Kidney epithelial cell (primary cell): ENCODE measurements around the gene TSPAN13. TPM values are rescaled to one million over a fixed set of nuclear protein-coding genes. Genes with fewer than 3 reads are reported as not detected.

Experiments
- DNase-seq: peaks from one replicate; pipeline ENCODE4 v3.0.0-alpha.2; 2010; ENCODE audit warnings: low read depth
- H3K27me3 ChIP-seq: 2 replicates; pipeline ENCODE4 v1.6.0; 2011; ENCODE audit warnings: low read length; ENCODE audit not compliant: control insufficient read depth, insufficient read depth
- H3K36me3 ChIP-seq: 2 replicates; pipeline ENCODE4 v1.5.1; 2011; ENCODE audit warnings: low read length; ENCODE audit not compliant: control insufficient read depth, insufficient read depth
- H3K4me3 ChIP-seq: 2 replicates; pipeline ENCODE4 v1.5.1; 2011; ENCODE audit warnings: low read depth, mild to moderate bottlenecking, control low read depth, low read length
- total RNA-seq: library from RNA; depleted of rRNA; stranded (reverse); fragments of >200 nt; gene quantifications from 2 replicates; pipeline ENCODE4 v1.2.3, GENCODE V29; 2015
- TF ChIP-seq, protein P1 (sequence below): IDR thresholded peaks from 2 replicates; pipeline ENCODE4 v1.5.1; 2011; ENCODE audit warnings: mild to moderate bottlenecking, moderate library complexity, low read length, control low read depth, inconsistent platforms; ENCODE audit not compliant: insufficient read depth, poor library complexity, severe bottlenecking

The TSPAN13 gene
- total RNA-seq, 1 donor from 2014 or later = 15.5 TPM

DNA sequence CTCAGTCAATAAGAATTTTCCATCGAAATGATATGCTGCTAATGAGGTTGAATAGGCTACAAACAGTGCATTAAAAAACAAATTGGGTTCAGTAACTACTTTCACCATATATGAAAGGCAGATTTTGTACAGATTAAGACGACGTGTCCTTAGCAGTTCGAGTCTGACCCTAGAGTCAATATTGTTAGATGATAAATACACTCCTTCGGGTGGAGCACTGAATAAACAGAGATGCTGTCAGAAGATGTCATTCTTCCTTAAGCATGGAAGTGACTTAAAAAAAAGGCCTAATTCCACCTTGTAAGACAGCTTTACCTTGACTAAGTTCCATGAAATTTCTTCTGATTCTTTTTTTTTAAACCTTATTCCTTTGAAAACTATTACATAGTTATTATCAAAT, 57.0 kb downstream of the TSPAN13 start:
- Histone ChIP-seq H3K27me3 (no peaks in the 10 kb centered on the region), H3K4me3 (no peak overlapping the region), H3K36me3 (no peaks in the 10 kb centered on the region)
- no peak for DNase-seq
- TF ChIP-seq, protein P1, sequence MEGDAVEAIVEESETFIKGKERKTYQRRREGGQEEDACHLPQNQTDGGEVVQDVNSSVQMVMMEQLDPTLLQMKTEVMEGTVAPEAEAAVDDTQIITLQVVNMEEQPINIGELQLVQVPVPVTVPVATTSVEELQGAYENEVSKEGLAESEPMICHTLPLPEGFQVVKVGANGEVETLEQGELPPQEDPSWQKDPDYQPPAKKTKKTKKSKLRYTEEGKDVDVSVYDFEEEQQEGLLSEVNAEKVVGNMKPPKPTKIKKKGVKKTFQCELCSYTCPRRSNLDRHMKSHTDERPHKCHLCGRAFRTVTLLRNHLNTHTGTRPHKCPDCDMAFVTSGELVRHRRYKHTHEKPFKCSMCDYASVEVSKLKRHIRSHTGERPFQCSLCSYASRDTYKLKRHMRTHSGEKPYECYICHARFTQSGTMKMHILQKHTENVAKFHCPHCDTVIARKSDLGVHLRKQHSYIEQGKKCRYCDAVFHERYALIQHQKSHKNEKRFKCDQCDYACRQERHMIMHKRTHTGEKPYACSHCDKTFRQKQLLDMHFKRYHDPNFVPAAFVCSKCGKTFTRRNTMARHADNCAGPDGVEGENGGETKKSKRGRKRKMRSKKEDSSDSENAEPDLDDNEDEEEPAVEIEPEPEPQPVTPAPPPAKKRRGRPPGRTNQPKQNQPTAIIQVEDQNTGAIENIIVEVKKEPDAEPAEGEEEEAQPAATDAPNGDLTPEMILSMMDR = no peak

DNA sequence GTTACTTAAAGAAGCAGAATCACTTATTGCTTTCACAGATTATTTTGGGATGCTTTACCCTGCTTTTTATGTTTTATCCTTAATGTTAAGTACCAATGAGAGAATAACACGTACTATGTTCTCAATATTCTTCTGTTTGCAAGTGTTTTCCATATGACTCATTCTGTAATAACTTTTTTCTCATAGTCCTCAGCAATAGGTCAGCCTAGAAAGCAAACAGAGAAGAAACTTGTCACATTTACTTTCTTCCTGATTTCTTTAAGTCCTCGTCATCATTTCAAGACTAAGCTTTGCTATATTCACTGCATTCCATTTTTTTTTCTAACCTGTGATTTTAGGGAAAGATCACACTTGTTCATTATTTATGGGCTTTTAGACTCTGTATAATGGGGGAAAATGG, 58.0 kb downstream of the TSPAN13 start:
- no peak for DNase-seq
- TF ChIP-seq, protein P1 = no peak
- Histone ChIP-seq H3K36me3 (no peaks in the 10 kb centered on the region), H3K27me3 (no peaks in the 10 kb centered on the region), H3K4me3 (no peak overlapping the region)

DNA sequence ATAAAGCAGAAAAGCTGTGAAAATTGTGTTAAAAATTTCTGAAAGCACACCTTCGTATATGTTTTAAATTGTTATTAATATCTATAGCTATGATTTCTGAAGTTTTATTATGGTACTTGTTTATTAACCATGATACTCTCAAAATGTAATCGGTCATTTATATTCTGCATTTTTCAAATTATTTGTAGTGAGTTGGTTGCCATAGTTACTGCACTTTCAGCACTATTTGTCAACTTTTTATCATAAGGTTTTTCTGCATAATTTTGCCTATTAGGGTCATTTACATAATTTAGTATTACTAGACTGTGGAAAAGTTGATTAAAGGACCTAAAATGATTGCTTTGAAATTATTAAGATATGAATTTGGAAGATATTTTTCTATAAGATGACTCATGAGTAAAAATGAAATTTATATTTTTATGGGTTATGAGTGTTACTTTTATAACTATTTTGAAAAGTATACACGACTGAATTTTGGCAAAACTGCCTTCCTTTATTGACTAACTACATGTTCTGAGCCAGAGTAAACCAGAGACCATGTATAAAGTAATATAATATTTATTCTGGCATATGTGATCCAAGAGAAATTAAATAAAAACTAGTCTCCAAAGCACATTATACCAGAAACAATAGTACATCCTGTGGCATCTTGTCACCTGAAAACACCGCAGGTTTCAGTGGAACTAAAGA, 59.1 kb downstream of the TSPAN13 start:
- Histone ChIP-seq H3K36me3 (no peaks in the 10 kb centered on the region), H3K4me3 (no peak overlapping the region), H3K27me3 (no peaks in the 10 kb centered on the region)
- TF ChIP-seq, protein P1 = no peak
- DNase-seq = no peak

DNA sequence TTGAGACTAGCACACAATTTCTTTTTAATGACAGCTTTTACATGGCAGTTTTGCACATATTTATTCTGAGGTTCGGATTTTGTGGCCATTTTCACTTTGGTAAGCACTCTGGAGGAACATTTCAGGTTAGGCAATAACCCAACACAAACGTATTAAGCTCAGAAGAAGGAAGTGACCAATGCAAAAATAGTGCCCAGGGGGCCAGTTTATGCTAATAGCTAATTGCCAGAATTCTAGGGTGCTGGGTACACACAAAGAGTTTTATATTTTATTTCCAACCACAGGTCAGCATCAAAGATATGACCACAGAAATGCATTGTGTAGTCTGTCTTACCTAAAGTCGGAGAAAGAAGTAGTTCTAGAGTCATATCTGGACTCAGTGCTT, 59.7 kb downstream of the TSPAN13 start:
- Histone ChIP-seq H3K4me3 (no peak overlapping the region), H3K36me3 (no peaks in the 10 kb centered on the region), H3K27me3 (no peaks in the 10 kb centered on the region)
- DNase-seq = no peak
- TF ChIP-seq, protein P1 = no peak

DNA sequence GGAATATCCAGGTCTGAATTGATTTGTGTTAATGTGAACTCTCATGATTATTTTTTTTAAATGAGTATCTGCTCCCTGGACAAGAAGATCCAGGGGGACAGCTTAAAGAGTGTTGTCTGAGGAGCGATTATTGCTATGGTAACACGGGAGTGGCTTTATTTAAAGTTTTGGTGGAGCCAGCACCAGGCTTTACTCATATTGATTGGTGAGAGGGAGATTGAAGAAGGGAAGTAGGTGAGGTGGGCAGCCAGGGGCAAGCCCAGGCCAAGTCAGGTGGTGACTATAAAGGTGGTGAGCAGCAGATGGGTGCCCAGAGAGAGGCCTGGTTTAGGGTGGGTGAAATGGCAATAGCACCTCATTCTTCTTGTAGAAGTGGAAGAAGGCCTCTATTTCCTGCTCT, 61.4 kb downstream of the TSPAN13 start:
- Histone ChIP-seq H3K36me3 (no peaks in the 10 kb centered on the region), H3K4me3 (no peak overlapping the region), H3K27me3 (no peaks in the 10 kb centered on the region)
- TF ChIP-seq, protein P1 = no peak
- no peak for DNase-seq

DNA sequence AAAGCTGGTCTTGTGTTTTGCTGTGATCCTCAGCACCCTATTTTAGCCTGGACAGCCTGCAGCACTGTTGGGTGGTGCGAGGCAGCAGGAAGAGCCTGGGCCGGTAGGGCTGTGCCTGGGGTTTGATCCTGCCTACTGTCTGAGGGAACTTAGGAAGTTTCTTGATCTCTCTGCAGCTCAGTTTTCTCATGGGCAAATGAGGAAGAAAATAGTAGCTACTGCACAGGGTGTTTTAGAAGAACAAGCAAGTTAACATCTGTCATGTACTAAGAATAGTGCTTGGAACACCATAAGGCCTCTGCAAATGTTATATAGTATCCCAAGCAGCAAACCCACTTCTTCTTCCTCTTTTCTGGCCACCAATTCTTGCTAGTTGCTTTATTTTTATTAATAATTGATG, 63.3 kb downstream of the TSPAN13 start:
- no peak for DNase-seq
- no peaks in the 10 kb centered on the region for H3K36me3 ChIP-seq
- TF ChIP-seq, protein P1 = no peak
- H3K27me3 ChIP-seq = no peaks in the 10 kb centered on the region
- H3K4me3 ChIP-seq = no peak overlapping the region
